HG03442 (cell line): Measurements from ENCODE around the gene CUX1.
"Not testable (repeated sequence)": the region's sequence is repeated elsewhere in the genome, so short reads cannot be mapped to it uniquely, and the experiment has no call there.

ENCODE experiments used
- ATAC-seq: cut with Tn5 transposase; IDR thresholded peaks from one replicate; pipeline ENCODE4 v1.9.1; 2021; ENCODE audit warnings: mild to moderate bottlenecking, moderate library complexity; ENCODE audit not compliant: unreplicated experiment

Gene CUX1

GRCh38 chr7:101817471-101818286 is at the start of gene CUX1:
TSS of gene CUX1 (plus strand) at chr7:101817626. CDS start at chr7:101817640, 14 bp downstream.
- ATAC-seq, result peak; percentile 7

- ATAC-seq, result no peak
Observed at GRCh38 chr7:101768280-101768679, 49.1 kb upstream of the CUX1 start.

GRCh38 chr7:101770466-101770865 is 47.0 kb upstream of the CUX1 start:
- ATAC-seq, result no peak

- no peak for ATAC-seq
Observed at GRCh38 chr7:101772508-101773211, 44.8 kb upstream of the CUX1 start.

- no peak for ATAC-seq
Observed at GRCh38 chr7:101775181-101775580, 42.2 kb upstream of the CUX1 start.

GRCh38 chr7:101778026-101778580 is 39.3 kb upstream of the CUX1 start:
- ATAC-seq, result no peak

GRCh38 chr7:101779267-101779666 is 38.2 kb upstream of the CUX1 start:
- ATAC-seq, result no peak

GRCh38 chr7:101780281-101780680 is 37.1 kb upstream of the CUX1 start:
- ATAC-seq, result no peak

- no peak for ATAC-seq
Observed at GRCh38 chr7:101781439-101781838, 36.0 kb upstream of the CUX1 start.

GRCh38 chr7:101782476-101782875 is 35.0 kb upstream of the CUX1 start:
- ATAC-seq, result no peak

GRCh38 chr7:101782896-101783295 is 34.5 kb upstream of the CUX1 start:
- ATAC-seq, result no peak

GRCh38 chr7:101783381-101784181 is 33.8 kb upstream of the CUX1 start:
- ATAC-seq, result no peak

- no peak for ATAC-seq
Observed at GRCh38 chr7:101784292-101785127, 32.9 kb upstream of the CUX1 start.

GRCh38 chr7:101787864-101788263 is 29.6 kb upstream of the CUX1 start:
- ATAC-seq, result no peak

- no peak for ATAC-seq
Observed at GRCh38 chr7:101788517-101788916, 28.9 kb upstream of the CUX1 start.

GRCh38 chr7:101790566-101791293 is 26.7 kb upstream of the CUX1 start:
- ATAC-seq, result no peak

- ATAC-seq, result no peak
Observed at GRCh38 chr7:101792051-101792681, 25.3 kb upstream of the CUX1 start.

GRCh38 chr7:101792682-101793071 is 24.7 kb upstream of the CUX1 start:
- ATAC-seq, result not testable (repeated sequence)

- no peak for ATAC-seq
Observed at GRCh38 chr7:101795461-101795860, 22.0 kb upstream of the CUX1 start.
